H1 (cell line): ENCODE measurements around the gene DNAJC2. TPM values are rescaled to one million over a fixed set of nuclear protein-coding genes. Genes with fewer than 3 reads are reported as not detected.

Experiments
- CTCF ChIA-PET: fragments of 300-600 bp; sonication (Branson Sonifier 250); formaldehyde crosslinking; loops from one replicate; lab custom pipeline; 2021; ENCODE audit not compliant: partially characterized antibody; lab: Charles Lee
- POLR2A ChIA-PET: fragments of 300-600 bp; sonication (Branson Sonifier 250); formaldehyde crosslinking; loops from one replicate; lab custom pipeline; 2021; ENCODE audit warnings: inconsistent platforms; ENCODE audit not compliant: partially characterized antibody; lab: Charles Lee
- DNase-seq, 2 experiments: peaks; one replicate each; pipeline versions ENCODE4 v3.0.0 to v3.0.0-alpha.2; 2010 to 2022; ENCODE audit warnings: low spot score in 2 of 2, low read depth in 1 of 2, mixed read lengths in 1 of 2
- FAIRE-seq: peaks from 2 replicates; lab custom pipeline; 2011; peaks lifted over from hg19 to GRCh38; lab: Jason Lieb, UNC
- H2AFZ ChIP-seq: 2 replicates; pipeline ENCODE4 v1.8.1; 2012; ENCODE audit warnings: low read length, inconsistent platforms
- H2AK5ac ChIP-seq: 2 replicates; pipeline ENCODE4 v1.6.1; 2013; ENCODE audit warnings: low read depth, low read length
- H2BK120ac ChIP-seq: replicated peaks from 2 replicates; pipeline ENCODE3; 2013; ENCODE audit warnings: low read depth, low read length, inconsistent platforms
- H2BK12ac ChIP-seq: 2 replicates; pipeline ENCODE4 v1.6.1; 2013; ENCODE audit warnings: low read depth, low read length
- H2BK15ac ChIP-seq: 2 replicates; pipeline ENCODE4 v1.6.1; 2013; ENCODE audit warnings: low read length
- H2BK20ac ChIP-seq: 2 replicates; pipeline ENCODE4 v1.6.1; 2013; ENCODE audit warnings: low read length
- H2BK5ac ChIP-seq: 2 replicates; pipeline ENCODE4 v1.6.1; 2013; ENCODE audit warnings: low read depth, low read length
- H3K14ac ChIP-seq: 2 replicates; pipeline ENCODE4 v1.6.1; 2013; ENCODE audit warnings: inconsistent platforms; ENCODE audit not compliant: insufficient read length
- H3K18ac ChIP-seq: 2 replicates; pipeline ENCODE4 v1.6.1; 2013; ENCODE audit warnings: low read length; ENCODE audit errors: extremely low read depth
- H3K23ac ChIP-seq: 2 replicates; pipeline ENCODE4 v1.6.1; 2013; ENCODE audit warnings: inconsistent platforms; ENCODE audit not compliant: insufficient read length
- H3K23me2 ChIP-seq: 2 replicates; pipeline ENCODE4 v1.6.1; 2013; ENCODE audit warnings: low read depth, low read length
- H3K27ac ChIP-seq: 2 replicates; pipeline ENCODE4 v1.6.1; 2011; ENCODE audit warnings: low read depth, low read length, inconsistent platforms
- H3K27me3 ChIP-seq, 4 experiments: replicated peaks in 1 of 4; 1 replicate in 1 of 4; 2 replicates in 3 of 4; pipeline versions ENCODE4 v1.6.1 to v1.8.1; 2011 to 2013; ENCODE audit warnings: low read length in 3 of 4, mild to moderate bottlenecking in 3 of 4, inconsistent platforms in 2 of 4, mixed read lengths in 2 of 4, moderate library complexity in 1 of 4; ENCODE audit not compliant: control insufficient read depth in 3 of 4, insufficient read depth in 3 of 4; ENCODE audit errors: extremely low read depth in 1 of 4
- H3K36me3 ChIP-seq, 4 experiments: 2 replicates each; pipeline versions ENCODE4 v1.6.1 to v1.8.1; 2011 to 2013; ENCODE audit warnings: mild to moderate bottlenecking in 4 of 4, low read length in 3 of 4, moderate library complexity in 2 of 4, control low read depth in 1 of 4, inconsistent platforms in 1 of 4; ENCODE audit not compliant: insufficient read depth in 4 of 4, control insufficient read depth in 2 of 4
- H3K4ac ChIP-seq: replicated peaks from 2 replicates; pipeline ENCODE3; 2013; ENCODE audit warnings: low read length, low read depth, mixed read lengths, inconsistent platforms; ENCODE audit not compliant: insufficient read length
- H3K4me1 ChIP-seq, 4 experiments: replicated peaks in 1 of 4; 1 replicate in 1 of 4; 2 replicates in 3 of 4; pipeline versions ENCODE4 v1.6.1 to v1.8.1; 2011 to 2013; ENCODE audit warnings: low read length in 3 of 4, inconsistent platforms in 2 of 4, mixed read lengths in 1 of 4; ENCODE audit not compliant: insufficient read depth in 4 of 4, control insufficient read depth in 3 of 4
- H3K4me2 ChIP-seq, 2 experiments: 2 replicates each; pipeline versions ENCODE4 v1.6.1 to v1.8.1; 2011 to 2013; ENCODE audit warnings: low read depth in 2 of 2, low read length in 2 of 2, control low read depth in 1 of 2, inconsistent platforms in 1 of 2, mild to moderate bottlenecking in 1 of 2; ENCODE audit not compliant: insufficient read depth in 1 of 2
- H3K4me3 ChIP-seq, 4 experiments: fragments of 200-600, 300-600 bp in 1 of 4; sonication (generic), shearing (Covaris generic), sonication (Bioruptor Twin) in 1 of 4; 2 replicates each; pipeline versions ENCODE4 v1.5.1 to v1.8.1; 2011 to 2016; ENCODE audit warnings: low read length in 4 of 4, low read depth in 3 of 4, control low read depth in 2 of 4, inconsistent platforms in 2 of 4, mild to moderate bottlenecking in 2 of 4, mixed read lengths in 1 of 4, moderate library complexity in 1 of 4; ENCODE audit not compliant: insufficient read depth in 2 of 4; ENCODE audit errors: extremely low read depth in 1 of 4
- H3K56ac ChIP-seq: replicated peaks from 2 replicates; pipeline ENCODE3; 2013; ENCODE audit warnings: low read depth, mild to moderate bottlenecking, mixed read lengths, low read length, inconsistent platforms; ENCODE audit not compliant: insufficient read length
- H3K79me1 ChIP-seq: 2 replicates; pipeline ENCODE4 v1.6.1; 2013; ENCODE audit warnings: low read depth, low read length, control low read depth
- H3K79me2 ChIP-seq, 2 experiments: 2 replicates each; pipeline versions ENCODE4 v1.6.1 to v1.8.1; 2012 to 2013; ENCODE audit warnings: low read length in 2 of 2, mild to moderate bottlenecking in 2 of 2, inconsistent platforms in 1 of 2; ENCODE audit not compliant: insufficient read depth in 2 of 2, control insufficient read depth in 1 of 2
- H3K9ac ChIP-seq, 4 experiments: replicated peaks in 1 of 4; 1 replicate in 1 of 4; 2 replicates in 3 of 4; pipeline versions ENCODE4 v1.6.1 to v1.8.1; 2011 to 2013; ENCODE audit warnings: low read depth in 3 of 4, low read length in 3 of 4, control low read depth in 2 of 4, mild to moderate bottlenecking in 2 of 4, moderate library complexity in 2 of 4, inconsistent platforms in 1 of 4; ENCODE audit errors: extremely low read depth in 1 of 4
- H3K9me3 ChIP-seq, 2 experiments: 2 replicates each; pipeline versions ENCODE4 v1.6.1 to v1.8.1; 2012 to 2013; ENCODE audit warnings: mild to moderate bottlenecking in 2 of 2, moderate library complexity in 2 of 2, control low read depth in 1 of 2, inconsistent platforms in 1 of 2, low read depth in 1 of 2, low read length in 1 of 2, mixed read lengths in 1 of 2; ENCODE audit not compliant: insufficient read depth in 2 of 2
- H4K20me1 ChIP-seq, 2 experiments: replicated peaks in 1 of 2; 2 replicates each; pipeline versions ENCODE3 to v1.8.1; 2011 to 2013; ENCODE audit warnings: inconsistent platforms in 2 of 2, low read length in 2 of 2, mild to moderate bottlenecking in 1 of 2; ENCODE audit not compliant: insufficient read depth in 2 of 2, control insufficient read depth in 1 of 2
- H4K5ac ChIP-seq: 2 replicates; pipeline ENCODE4 v1.6.1; 2013; ENCODE audit warnings: low read length, low read depth, mixed read lengths, inconsistent platforms; ENCODE audit not compliant: insufficient read length
- H4K8ac ChIP-seq: 2 replicates; pipeline ENCODE4 v1.8.0; 2013; ENCODE audit warnings: mild to moderate bottlenecking, moderate library complexity, low read length, inconsistent platforms; ENCODE audit not compliant: insufficient read depth; ENCODE audit errors: extremely low read depth
- H4K91ac ChIP-seq: replicated peaks from 2 replicates; pipeline ENCODE3; 2013; ENCODE audit warnings: low read length, mixed read lengths, inconsistent platforms; ENCODE audit not compliant: insufficient read length
- MAFK ChIP-seq: IDR thresholded peaks from 2 replicates; pipeline ENCODE4 v1.6.1; 2012; ENCODE audit warnings: low read depth, mild to moderate bottlenecking, improper control_type of control experiment, low read length
- POLR2A ChIP-seq, 2 experiments: IDR thresholded peaks; 1 replicate in 1 of 2; 2 replicates in 1 of 2; pipeline ENCODE4 v1.6.1; 2011; ENCODE audit warnings: low read depth in 2 of 2, low read length in 2 of 2, mild to moderate bottlenecking in 2 of 2; ENCODE audit errors: control extremely low read depth in 1 of 2
- RFX5 ChIP-seq: IDR thresholded peaks from 2 replicates; pipeline ENCODE4 v1.6.1; 2011; ENCODE audit warnings: low read depth, low read length, improper control_type of control experiment, borderline replicate concordance
- RNF2 ChIP-seq: fragments of 200-900, 300-1000 bp; sonication (generic); IDR thresholded peaks from 2 replicates; pipeline ENCODE4 v1.7.1; 2016; ENCODE audit warnings: borderline replicate concordance, low read depth, mild to moderate bottlenecking, antibody characterized with exemption, low read length; ENCODE audit not compliant: poor library complexity, severe bottlenecking; ENCODE audit errors: missing control alignments
- polyA plus RNA-seq, 7 experiments: library from polyadenylated mRNA; depleted of rRNA in 3 of 7; stranded (reverse) in 5 of 7; unstranded in 2 of 7; fragments of >200 nt in 5 of 7; fragments of 200-250 nt in 2 of 7; gene quantifications; 1 replicate in 5 of 7; 2 replicates in 1 of 7; 4 replicates in 1 of 7; pipeline versions ENCODE4 v1.2.1 to v1.2.3, GENCODE V29; 2011 to 2013; ENCODE audit warnings: missing spikeins in 2 of 7, mixed read lengths in 2 of 7
- total RNA-seq: library from RNA; stranded (reverse); fragmentation: NEBNext Ultra II Directional; extraction: Animal tissue kit (Norgen Biotek cat#: 25700); gene quantifications from 2 replicates; pipeline ENCODE4 v1.2.1, GENCODE V29; 2021
- TF ChIP-seq, protein P1 (sequence below), 3 experiments: IDR thresholded peaks; 1 replicate in 2 of 3; 2 replicates in 1 of 3; pipeline versions ENCODE4 v1.5.1 to v1.6.1; 2011; ENCODE audit warnings: low read length in 3 of 3, mild to moderate bottlenecking in 3 of 3, inconsistent platforms in 2 of 3, low read depth in 1 of 3, moderate library complexity in 1 of 3; ENCODE audit not compliant: insufficient read depth in 1 of 3; ENCODE audit errors: control extremely low read depth in 1 of 3

Gene DNAJC2
- total and polyA plus RNA-seq, 2 of the 8 experiments (the other 6 are each of a cell fraction or from before 2014, with no cell fraction given): 9.8 to 42.2 TPM

DNA sequence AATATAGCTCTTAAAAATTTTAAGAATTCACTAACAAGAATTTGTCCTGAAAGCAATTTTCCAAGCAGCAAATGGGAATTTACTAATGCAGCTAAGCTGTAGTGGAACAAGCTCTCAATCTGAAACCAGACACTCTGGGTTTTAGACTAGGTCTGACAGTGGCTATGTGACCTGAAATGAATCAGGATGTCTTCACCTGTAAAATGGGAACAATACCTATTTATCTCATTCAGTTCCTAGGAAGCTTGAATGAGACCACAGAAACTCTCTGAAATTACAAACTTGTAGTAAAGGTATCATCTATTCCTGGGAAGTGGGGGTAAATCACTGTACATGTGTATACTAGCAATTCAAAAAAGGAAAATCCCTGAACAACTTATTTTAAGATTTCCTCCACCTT lies 1.2 kb downstream of the DNAJC2 start:
- H4K91ac ChIP-seq: no peak overlapping the region
- FAIRE-seq (no peak), DNase-seq (no peak)
- H4K8ac ChIP-seq: no peak overlapping the region
- H2BK12ac ChIP-seq: no peak overlapping the region
- H2AK5ac ChIP-seq: no peak overlapping the region
- no peak overlapping the region for H3K23ac ChIP-seq
- H2BK5ac ChIP-seq: no peak overlapping the region
- no peak overlapping the region for H2AFZ ChIP-seq
- no peak overlapping the region for H3K14ac ChIP-seq
- peak overlapping the region; percentile 81 to 100 for H3K4me2 ChIP-seq
- H3K79me1 ChIP-seq: peaks cover 13% of the 10 kb centered on the region; the same call in 1 of the 2 replicates
- no peaks in the 10 kb centered on the region for H3K27me3 ChIP-seq
- no peak overlapping the region for H2BK15ac ChIP-seq
- H3K4me1 ChIP-seq: peaks cover 0 to 6% (median 2%) of the 10 kb centered on the region in 4 experiments; a peak in 2 of 7 replicates
- H2BK20ac ChIP-seq: no peak overlapping the region
- H3K9me3 ChIP-seq: no peaks in the 10 kb centered on the region
- H2BK120ac ChIP-seq: no peak overlapping the region
- H3K4me3 ChIP-seq: peak overlapping the region; percentile 83 to 99 (median 90)
- peak overlapping the region in 2 of 4 experiments; percentile 82 to 98; a peak in 3 of 7 replicates for H3K9ac ChIP-seq
- H4K5ac ChIP-seq: no peak overlapping the region
- peaks cover 8% of the 10 kb centered on the region for H3K23me2 ChIP-seq
- no peak overlapping the region for H3K4ac ChIP-seq
- ChIA-PET POLR2A (interaction anchor here (1.1 to 2.0 kb wide), 8 partner anchors 7 to 46 kb away, joined by 3 to 6 read pairs (median 4); partner anchors contain the start of gene PMPCB), CTCF (interaction anchor here (0.8 kb wide), 1 partner anchor 15 kb away, joined by 4 read pairs; no protein-coding TSS in a partner anchor)
- no peak overlapping the region for H3K27ac ChIP-seq
- no peak overlapping the region for H3K18ac ChIP-seq
- H3K56ac ChIP-seq: no peak overlapping the region
- peaks cover under 1 to 2% of the 10 kb centered on the region in 2 experiments for H4K20me1 ChIP-seq
- peaks cover 9 to 32% (median 21%) of the 10 kb centered on the region in 4 experiments for H3K36me3 ChIP-seq
- H3K79me2 ChIP-seq: peaks cover 21 to 62% of the 10 kb centered on the region in 2 experiments
- TF ChIP-seq POLR2A (IDR thresholded peaks at IDR 0.05; ENCODE audit: control extremely low read depth in 1 of 2, low read depth in 2 of 2, low read length in 2 of 2) (no peak), RNF2 (no peak), MAFK (no peak), RFX5 (no peak)
- TF ChIP-seq, protein P1, sequence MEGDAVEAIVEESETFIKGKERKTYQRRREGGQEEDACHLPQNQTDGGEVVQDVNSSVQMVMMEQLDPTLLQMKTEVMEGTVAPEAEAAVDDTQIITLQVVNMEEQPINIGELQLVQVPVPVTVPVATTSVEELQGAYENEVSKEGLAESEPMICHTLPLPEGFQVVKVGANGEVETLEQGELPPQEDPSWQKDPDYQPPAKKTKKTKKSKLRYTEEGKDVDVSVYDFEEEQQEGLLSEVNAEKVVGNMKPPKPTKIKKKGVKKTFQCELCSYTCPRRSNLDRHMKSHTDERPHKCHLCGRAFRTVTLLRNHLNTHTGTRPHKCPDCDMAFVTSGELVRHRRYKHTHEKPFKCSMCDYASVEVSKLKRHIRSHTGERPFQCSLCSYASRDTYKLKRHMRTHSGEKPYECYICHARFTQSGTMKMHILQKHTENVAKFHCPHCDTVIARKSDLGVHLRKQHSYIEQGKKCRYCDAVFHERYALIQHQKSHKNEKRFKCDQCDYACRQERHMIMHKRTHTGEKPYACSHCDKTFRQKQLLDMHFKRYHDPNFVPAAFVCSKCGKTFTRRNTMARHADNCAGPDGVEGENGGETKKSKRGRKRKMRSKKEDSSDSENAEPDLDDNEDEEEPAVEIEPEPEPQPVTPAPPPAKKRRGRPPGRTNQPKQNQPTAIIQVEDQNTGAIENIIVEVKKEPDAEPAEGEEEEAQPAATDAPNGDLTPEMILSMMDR (IDR thresholded peaks at IDR 0.05; ENCODE audit: control extremely low read depth in 1 of 3, insufficient read depth in 1 of 3, low read depth in 1 of 3, low read length in 3 of 3): no peak
